ENCODE measurements around the gene TMEM235.
"Not testable (repeated sequence)": the region's sequence is repeated elsewhere in the genome, so short reads cannot be mapped to it uniquely, and the experiment has no call there.

TMEM235 gene

GRCh38 chr17:78219396-78220150 lies 11.9 kb upstream of the TMEM235 start:
- DNase-seq (ENCODE audit: low spot score), result no peak

GRCh38 chr17:78223061-78223460 lies 8.4 kb upstream of the TMEM235 start:
- DNase-seq (ENCODE audit: low spot score), result no peak

GRCh38 chr17:78223765-78224164 lies 7.7 kb upstream of the TMEM235 start:
- no peak for DNase-seq (ENCODE audit: low spot score)

- no peak for DNase-seq (ENCODE audit: low spot score)
These were observed 7.0 kb upstream of the TMEM235 start for GRCh38 chr17:78224231-78225087.

- DNase-seq (ENCODE audit: low spot score), result no peak
These were observed 6.2 kb upstream of the TMEM235 start for GRCh38 chr17:78225088-78225865.

- DNase-seq (ENCODE audit: low spot score), result no peak
These were observed 5.2 kb upstream of the TMEM235 start for GRCh38 chr17:78226055-78226758.

GRCh38 chr17:78226759-78227454 lies 4.5 kb upstream of the TMEM235 start:
- DNase-seq (ENCODE audit: low spot score), result no peak

- no peak for DNase-seq (ENCODE audit: low spot score)
These were observed 3.9 kb upstream of the TMEM235 start for GRCh38 chr17:78227455-78227916.

GRCh38 chr17:78228176-78228575 lies 3.3 kb upstream of the TMEM235 start:
- no peak for DNase-seq (ENCODE audit: low spot score)

- no peak for DNase-seq (ENCODE audit: low spot score)
These were observed 1.0 kb upstream of the TMEM235 start for GRCh38 chr17:78230252-78230962.

- no peak for DNase-seq (ENCODE audit: low spot score)
These were observed 794 bp downstream of the TMEM235 start for GRCh38 chr17:78231991-78232858.

- DNase-seq (ENCODE audit: low spot score), result no peak
These were observed 1.4 kb downstream of the TMEM235 start for GRCh38 chr17:78232859-78233173.

- no peak for DNase-seq (ENCODE audit: low spot score)
These were observed 2.2 kb downstream of the TMEM235 start for GRCh38 chr17:78233678-78234077.

GRCh38 chr17:78234261-78234865 lies 2.9 kb downstream of the TMEM235 start:
- no peak for DNase-seq (ENCODE audit: low spot score)

GRCh38 chr17:78235022-78235421 lies 3.6 kb downstream of the TMEM235 start:
- DNase-seq (ENCODE audit: low spot score), result not testable (repeated sequence)

- no peak for DNase-seq (ENCODE audit: low spot score)
These were observed 4.5 kb downstream of the TMEM235 start for GRCh38 chr17:78235885-78236284.

- DNase-seq (ENCODE audit: low spot score), result no peak
These were observed 5.1 kb downstream of the TMEM235 start for GRCh38 chr17:78236362-78237127.

- DNase-seq (ENCODE audit: low spot score), result peak; percentile 55
These were observed 6.1 kb downstream of the TMEM235 start for GRCh38 chr17:78237401-78238012.
